ENCODE results near the gene GRB10.

GRCh38 chr7:50627824-50628361, 154.8 kb downstream of the GRB10 start:
- TF ChIP-seq CTCF (IDR thresholded peaks at IDR 0.05) (no peak), POLR2A (IDR thresholded peaks at IDR 0.05; ENCODE audit: low read depth) (no peak), EP300 (IDR thresholded peaks at IDR 0.05) (no peak), POLR2AphosphoS5 (IDR thresholded peaks at IDR 0.05) (no peak)
